GM21737 (cell line): ENCODE results near the gene SBF2.

Experiments used
- ATAC-seq: cut with Tn5 transposase; IDR thresholded peaks from one replicate; pipeline ENCODE4 v1.9.1; 2021; ENCODE audit warnings: mild to moderate bottlenecking, moderate library complexity; ENCODE audit not compliant: unreplicated experiment

The SBF2 gene

DNA sequence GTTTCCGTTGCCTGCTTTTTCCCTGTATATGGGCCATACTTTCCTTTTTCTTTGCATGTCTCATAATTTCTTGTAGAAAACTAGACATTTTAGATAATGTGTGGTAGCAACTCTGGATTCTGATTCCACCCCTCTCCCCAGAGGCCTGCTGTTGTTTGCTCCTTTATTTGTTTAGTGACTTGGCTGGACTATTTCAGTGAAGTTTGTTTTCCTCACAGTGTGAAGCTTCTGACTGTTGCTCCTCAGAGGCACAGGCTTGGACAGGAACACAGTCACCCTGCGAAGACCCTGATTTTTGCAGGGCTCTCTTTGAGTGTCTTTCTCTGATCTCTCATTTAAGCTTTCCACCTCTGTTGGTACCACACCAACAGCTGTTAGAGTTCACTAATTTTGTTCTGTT lies 557.7 kb downstream of the SBF2 start:
- ATAC-seq, result no peak

DNA sequence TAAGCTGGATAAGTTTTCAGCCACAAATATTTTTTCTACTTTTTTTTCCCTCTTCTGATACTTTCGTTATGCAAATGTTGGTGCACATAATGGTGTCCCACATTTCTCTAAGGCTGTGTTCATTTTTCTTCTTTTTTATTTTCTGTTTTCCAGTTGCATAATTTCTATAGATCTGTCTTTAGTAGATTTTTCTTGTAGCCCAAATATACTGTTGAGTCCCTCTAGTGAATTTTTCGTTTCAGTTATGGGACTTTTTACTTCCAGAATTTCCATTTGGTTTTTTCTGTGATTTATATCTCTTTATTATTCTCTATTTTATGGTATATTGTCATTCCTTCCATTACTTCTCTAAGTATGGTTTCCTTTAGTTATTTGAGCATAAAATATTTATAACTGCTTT lies 558.1 kb downstream of the SBF2 start:
- no peak for ATAC-seq

DNA sequence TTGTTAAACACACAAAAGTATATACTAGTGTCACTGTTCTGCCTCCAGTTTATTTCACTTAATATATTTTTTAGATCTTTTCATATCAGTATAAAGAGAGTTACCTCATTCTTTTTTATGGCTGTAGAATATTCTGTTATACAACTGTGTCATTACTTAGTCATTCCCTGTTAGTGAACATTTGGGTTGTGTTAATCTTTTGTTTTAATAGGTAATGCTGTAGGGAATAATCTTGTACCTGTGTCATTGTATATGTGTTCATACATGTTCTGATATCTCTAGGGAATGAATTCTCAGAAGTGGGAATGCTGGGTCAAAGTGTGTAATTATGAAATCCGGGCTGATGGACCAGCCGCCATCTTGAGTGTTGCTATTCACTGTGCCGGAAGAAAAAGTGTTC lies 558.8 kb downstream of the SBF2 start:
- ATAC-seq, result no peak

DNA sequence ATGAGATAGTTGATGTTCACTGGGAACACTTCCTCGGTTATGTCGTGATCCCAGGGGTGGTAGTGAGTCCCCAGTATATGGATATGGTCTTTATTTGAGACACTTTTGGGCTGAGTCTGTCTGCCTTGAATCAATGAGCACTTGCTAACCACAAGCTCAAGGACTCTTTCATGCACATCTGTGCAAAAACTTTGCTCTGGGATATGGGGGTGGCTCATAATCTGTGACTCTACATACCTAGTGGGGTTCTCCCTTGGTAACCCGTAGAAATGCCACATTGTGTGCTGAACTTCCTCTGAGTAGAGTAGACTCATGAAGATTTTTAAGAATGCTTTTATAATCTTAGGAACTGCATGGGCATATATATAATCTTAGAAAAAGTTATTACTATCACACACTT lies 560.8 kb downstream of the SBF2 start:
- ATAC-seq, result no peak

DNA sequence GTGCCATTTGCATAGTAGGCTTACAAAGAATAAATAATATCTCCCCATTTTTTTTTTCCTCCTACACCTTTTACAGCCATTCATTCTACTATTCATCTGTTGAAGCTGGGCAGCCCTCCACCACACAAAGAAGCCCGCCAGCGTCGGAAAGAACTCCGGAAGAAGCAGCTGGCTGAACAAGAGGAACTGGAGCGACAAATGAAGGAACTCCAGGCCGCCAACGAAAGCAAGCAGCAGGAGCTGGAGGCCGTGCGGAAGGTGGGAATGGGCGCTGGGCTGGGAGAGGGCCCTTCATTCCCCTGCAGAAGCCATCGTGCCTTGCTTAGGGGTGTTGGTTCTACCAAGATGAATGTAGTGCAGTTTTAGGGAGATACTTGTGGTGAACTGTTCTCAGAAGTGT lies 561.6 kb downstream of the SBF2 start:
- ATAC-seq, result no peak

DNA sequence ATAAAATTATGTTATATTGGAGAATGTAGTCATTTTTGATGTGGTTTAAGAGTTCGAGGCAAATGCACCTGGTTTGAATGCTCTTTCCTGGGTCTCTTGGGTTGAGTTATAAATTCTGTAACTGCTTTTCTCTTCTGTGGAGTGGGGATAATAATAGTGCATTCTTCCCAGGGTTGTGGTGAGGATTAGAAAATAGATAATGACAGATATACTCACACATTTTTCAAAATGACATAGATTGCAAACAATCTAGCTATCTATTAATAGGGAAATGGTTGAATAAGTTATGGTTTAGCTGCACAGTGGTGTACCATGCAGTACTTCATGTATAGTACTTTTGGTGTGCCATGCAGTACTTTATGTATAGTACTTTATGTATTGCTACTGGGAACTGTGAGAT lies 562.8 kb downstream of the SBF2 start:
- no peak for ATAC-seq
